ENCODE data around the gene LRFN2. TPM values are rescaled to one million over a fixed set of nuclear protein-coding genes. Genes with fewer than 3 reads are reported as not detected.

The LRFN2 gene
- total and polyA plus RNA-seq, 2 of the 8 experiments (the other 6 are each of a cell fraction or from before 2014, with no cell fraction given): 2.3 TPM

GRCh38 chr6:40399888-40400457 is 187.2 kb downstream of the LRFN2 start:
- no peak for FAIRE-seq
- Histone ChIP-seq H4K5ac (ENCODE audit: insufficient read length, low read depth, low read length) (no peak overlapping the region), H3K27ac (ENCODE audit: low read depth, low read length) (no peak overlapping the region), H2BK5ac (ENCODE audit: low read depth, low read length) (no peak overlapping the region), H2BK20ac (ENCODE audit: low read length) (0 out of 2 replicates have a peak overlapping the region, but pooled peaks have one; percentile 9), H3K79me1 (ENCODE audit: low read depth, low read length) (no peaks in the 10 kb centered on the region), H2BK15ac (ENCODE audit: low read length) (no peak overlapping the region), H3K9ac (replicated peaks in 1 of 4; ENCODE audit: extremely low read depth in 1 of 4, low read depth in 3 of 4, low read length in 3 of 4) (no peak overlapping the region), H2BK120ac (replicated peaks; ENCODE audit: low read depth, low read length) (no peak overlapping the region), H3K4me2 (ENCODE audit: insufficient read depth in 1 of 2, low read depth in 2 of 2, low read length in 2 of 2) (no peak overlapping the region; a peak in 1 of 4 replicates), H3K4me3 (ENCODE audit: extremely low read depth in 1 of 4, insufficient read depth in 2 of 4, low read depth in 3 of 4, low read length in 4 of 4) (no peak overlapping the region), H3K36me3 (ENCODE audit: control insufficient read depth in 2 of 4, insufficient read depth in 4 of 4, low read length in 3 of 4) (no peaks in the 10 kb centered on the region), H2AFZ (ENCODE audit: low read length) (no peak overlapping the region), H3K23me2 (ENCODE audit: low read depth, low read length) (no peaks in the 10 kb centered on the region), H4K20me1 (replicated peaks in 1 of 2; ENCODE audit: control insufficient read depth in 1 of 2, insufficient read depth in 2 of 2, low read length in 2 of 2) (no peaks in the 10 kb centered on the region), H4K91ac (replicated peaks; ENCODE audit: insufficient read length, low read length) (no peak overlapping the region), H2AK5ac (ENCODE audit: low read depth, low read length) (no peak overlapping the region), H3K4ac (replicated peaks; ENCODE audit: insufficient read length, low read depth, low read length) (no peak overlapping the region), H3K4me1 (replicated peaks in 1 of 4; ENCODE audit: control insufficient read depth in 3 of 4, insufficient read depth in 4 of 4, low read length in 3 of 4) (peaks cover 0 to 2% (median 0%) of the 10 kb centered on the region in 4 experiments; a peak in 1 of 7 replicates), H3K14ac (ENCODE audit: insufficient read length) (no peak overlapping the region), H3K79me2 (ENCODE audit: control insufficient read depth in 1 of 2, insufficient read depth in 2 of 2, low read length in 2 of 2) (no peaks in the 10 kb centered on the region), H3K9me3 (ENCODE audit: insufficient read depth in 2 of 2, low read depth in 1 of 2, low read length in 1 of 2) (no peaks in the 10 kb centered on the region), H2BK12ac (ENCODE audit: low read depth, low read length) (no peak overlapping the region), H3K23ac (ENCODE audit: insufficient read length) (no peak overlapping the region), H4K8ac (ENCODE audit: extremely low read depth, insufficient read depth, low read length) (no peak overlapping the region), H3K18ac (ENCODE audit: extremely low read depth, low read length) (no peak overlapping the region), H3K56ac (replicated peaks; ENCODE audit: insufficient read length, low read depth, low read length) (no peak overlapping the region), H3K27me3 (replicated peaks in 1 of 4; ENCODE audit: control insufficient read depth in 3 of 4, extremely low read depth in 1 of 4, insufficient read depth in 3 of 4, low read length in 3 of 4) (no peaks in the 10 kb centered on the region)
- WGBS, 2 experiments (ENCODE audit: extremely low coverage in 1 of 2, insufficient coverage in 1 of 2, insufficient read length in 1 of 2, insufficient replicate concordance in 2 of 2, low coverage in 1 of 2, low lambda C conversion rate in 2 of 2, missing lambda C conversion rate in 1 of 2): 88% methylated on average over 4 of the region's 4 CpGs; no CpG with 5 or more reads in 1 of the 2 experiments
- ChIA-PET POLR2A (ENCODE audit: partially characterized antibody) (interaction anchor here (1.0 kb wide), 1 partner anchor 13 kb away, joined by 3 read pairs; no protein-coding TSS in a partner anchor), CTCF (ENCODE audit: partially characterized antibody) (interaction anchor here (1.0 to 1.8 kb wide), 7 partner anchors 14 to 192 kb away, joined by 3 to 5 read pairs (median 3); no protein-coding TSS in a partner anchor)
- TF ChIP-seq EGR1 (IDR thresholded peaks at IDR 0.05; ENCODE audit: borderline replicate concordance, low read depth, low read length): no peak
- TF ChIP-seq HDAC6 (IDR thresholded peaks at IDR 0.05; ENCODE audit: low read depth, low read length): no peak
- no peak for TF ChIP-seq SP1 (IDR thresholded peaks at IDR 0.05; ENCODE audit: low read depth, low read length)
- no peak for TF ChIP-seq MAFK (IDR thresholded peaks at IDR 0.05; ENCODE audit: low read depth, low read length)
- no peak for TF ChIP-seq KDM1A (IDR thresholded peaks at IDR 0.05; ENCODE audit: borderline replicate concordance, low read length)
- no peak for TF ChIP-seq POLR2A (IDR thresholded peaks at IDR 0.05; ENCODE audit: control extremely low read depth in 1 of 2, low read depth in 2 of 2, low read length in 2 of 2)
- TF ChIP-seq SIRT6 (IDR thresholded peaks at IDR 0.05; ENCODE audit: low read length): no peak
- TF ChIP-seq SIX5 (IDR thresholded peaks at IDR 0.05; ENCODE audit: low read depth, low read length): no peak
- TF ChIP-seq CREB1 (IDR thresholded peaks at IDR 0.05): no peak
- TF ChIP-seq CBX5 (IDR thresholded peaks at IDR 0.05; ENCODE audit: low read depth, low read length): no peak
- TF ChIP-seq RNF2 (IDR thresholded peaks at IDR 0.05; ENCODE audit: borderline replicate concordance, low read depth, low read length, missing control alignments, poor library complexity, severe bottlenecking): no peak
- no peak for TF ChIP-seq POU5F1 (IDR thresholded peaks at IDR 0.05; ENCODE audit: low read depth, low read length)
- DNase-seq (ENCODE audit: low read depth in 1 of 2, low spot score in 2 of 2): no peak

Data from H1 (cell line).